Measurements from ENCODE around the gene TTC27. TPM values are rescaled to one million over a fixed set of nuclear protein-coding genes. Genes with fewer than 3 reads are reported as not detected.
"Not testable (repeated sequence)": the region's sequence is repeated elsewhere in the genome, so short reads cannot be mapped to it uniquely, and the experiment has no call there.

Gene TTC27
- total RNA-seq, 2 experiments from 2014 or later: 30.1 to 33.8 TPM

- Mint-ChIP-seq H3K27ac (no peak overlapping the region), H3K27me3 (no peaks in the 10 kb centered on the region), H3K36me3 (ENCODE audit: low read depth) (no peaks in the 10 kb centered on the region), H3K4me3 (no peak overlapping the region), H3K4me1 (ENCODE audit: low read depth) (no peaks in the 10 kb centered on the region), H3K9me3 (no peaks in the 10 kb centered on the region)
- DNase-seq: no peak
- no peak for ATAC-seq
- POLR2A ChIA-PET: no interaction called here
- TF ChIP-seq, protein P1, sequence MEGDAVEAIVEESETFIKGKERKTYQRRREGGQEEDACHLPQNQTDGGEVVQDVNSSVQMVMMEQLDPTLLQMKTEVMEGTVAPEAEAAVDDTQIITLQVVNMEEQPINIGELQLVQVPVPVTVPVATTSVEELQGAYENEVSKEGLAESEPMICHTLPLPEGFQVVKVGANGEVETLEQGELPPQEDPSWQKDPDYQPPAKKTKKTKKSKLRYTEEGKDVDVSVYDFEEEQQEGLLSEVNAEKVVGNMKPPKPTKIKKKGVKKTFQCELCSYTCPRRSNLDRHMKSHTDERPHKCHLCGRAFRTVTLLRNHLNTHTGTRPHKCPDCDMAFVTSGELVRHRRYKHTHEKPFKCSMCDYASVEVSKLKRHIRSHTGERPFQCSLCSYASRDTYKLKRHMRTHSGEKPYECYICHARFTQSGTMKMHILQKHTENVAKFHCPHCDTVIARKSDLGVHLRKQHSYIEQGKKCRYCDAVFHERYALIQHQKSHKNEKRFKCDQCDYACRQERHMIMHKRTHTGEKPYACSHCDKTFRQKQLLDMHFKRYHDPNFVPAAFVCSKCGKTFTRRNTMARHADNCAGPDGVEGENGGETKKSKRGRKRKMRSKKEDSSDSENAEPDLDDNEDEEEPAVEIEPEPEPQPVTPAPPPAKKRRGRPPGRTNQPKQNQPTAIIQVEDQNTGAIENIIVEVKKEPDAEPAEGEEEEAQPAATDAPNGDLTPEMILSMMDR (IDR thresholded peaks at IDR 0.05): no peak
- intact Hi-C loops (cut with micrococcal nuclease): no loop called here
- CTCF ChIA-PET: no interaction called here
Measured at GRCh38 chr2:32838949-32839348, 211.1 kb downstream of the TTC27 start.

- ATAC-seq: no peak
- TF ChIP-seq, protein P1 (IDR thresholded peaks at IDR 0.05): no peak
Measured at GRCh38 chr2:32841931-32842898, 214.4 kb downstream of the TTC27 start.

GRCh38 chr2:32843699-32844098 is 215.8 kb downstream of the TTC27 start:
- H3K4me1 Mint-ChIP-seq (ENCODE audit: low read depth): no peaks in the 10 kb centered on the region
- TF ChIP-seq, protein P1 (IDR thresholded peaks at IDR 0.05): no peak
- peaks cover 1% of the 10 kb centered on the region for H3K27me3 Mint-ChIP-seq
- H3K9me3 Mint-ChIP-seq: no peaks in the 10 kb centered on the region
- ChIA-PET CTCF (no interaction called here), POLR2A (no interaction called here)
- no peak overlapping the region for H3K4me3 Mint-ChIP-seq
- DNase-seq: no peak
- no peaks in the 10 kb centered on the region for H3K36me3 Mint-ChIP-seq (ENCODE audit: low read depth)
- ATAC-seq: no peak
- intact Hi-C loops (cut with micrococcal nuclease): no loop called here
- H3K27ac Mint-ChIP-seq: no peak overlapping the region

More at GRCh38 chr2:32841931-32842898, 214.4 kb downstream of the TTC27 start:
- no peaks in the 10 kb centered on the region for H3K4me1 Mint-ChIP-seq (ENCODE audit: low read depth)
- POLR2A ChIA-PET: no interaction called here
- CTCF ChIA-PET: no interaction called here
- no peak overlapping the region for H3K27ac Mint-ChIP-seq
- H3K27me3 Mint-ChIP-seq: peaks cover 1% of the 10 kb centered on the region
- H3K4me3 Mint-ChIP-seq: no peak overlapping the region
- H3K36me3 Mint-ChIP-seq (ENCODE audit: low read depth): no peaks in the 10 kb centered on the region
- no peak for DNase-seq
- intact Hi-C loops (cut with micrococcal nuclease): no loop called here
- no peaks in the 10 kb centered on the region for H3K9me3 Mint-ChIP-seq

DNA sequence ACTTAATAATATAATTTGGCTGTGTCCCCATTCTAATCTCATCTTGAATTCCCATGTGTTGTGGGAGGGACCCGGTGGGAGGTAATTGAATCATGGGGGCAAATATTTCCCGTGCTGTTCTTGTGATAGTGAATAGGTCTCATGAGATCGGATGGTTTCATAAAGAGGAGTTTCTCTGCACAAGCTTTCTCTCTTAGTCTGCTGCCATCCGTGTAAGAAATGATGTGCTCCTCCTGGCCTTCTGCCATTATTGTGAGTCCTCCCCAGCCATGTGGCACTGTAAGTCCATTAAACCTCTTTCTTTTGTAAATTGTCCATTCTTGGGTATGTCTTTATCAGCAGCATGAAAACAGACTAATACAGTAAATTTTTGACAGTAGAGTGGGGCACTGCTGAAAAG is 216.4 kb downstream of the TTC27 start:
- Mint-ChIP-seq H3K9me3 (no peaks in the 10 kb centered on the region), H3K4me3 (no peak overlapping the region), H3K27ac (no peak overlapping the region), H3K27me3 (peaks cover 1% of the 10 kb centered on the region), H3K36me3 (ENCODE audit: low read depth) (no peaks in the 10 kb centered on the region), H3K4me1 (ENCODE audit: low read depth) (no peaks in the 10 kb centered on the region)
- ATAC-seq (no peak), DNase-seq (no peak)
- ChIA-PET POLR2A (no interaction called here), CTCF (no interaction called here)
- TF ChIP-seq, protein P1 (IDR thresholded peaks at IDR 0.05): no peak
- intact Hi-C loops (cut with micrococcal nuclease): no loop called here

DNA sequence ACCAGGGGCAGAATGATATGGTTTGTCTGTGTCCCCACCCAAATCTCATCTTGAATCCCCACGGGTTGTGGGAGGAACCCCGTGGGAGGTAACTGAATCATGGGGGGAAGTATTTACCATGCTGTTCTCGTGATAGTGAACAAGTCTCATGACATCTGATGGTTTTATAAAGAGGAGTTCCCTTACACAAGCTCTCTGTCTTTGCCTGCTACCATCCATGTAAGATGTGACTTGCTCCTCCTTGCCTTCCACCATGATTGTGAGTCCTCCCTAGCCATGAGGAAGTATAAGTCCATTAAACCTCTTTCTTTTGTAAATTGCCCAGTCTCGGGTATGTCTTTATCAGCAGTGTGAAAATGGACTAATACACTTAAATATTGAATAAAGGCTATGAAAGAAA is 218.4 kb downstream of the TTC27 start:
- H3K27me3 Mint-ChIP-seq; CTCF ChIA-PET; H3K27ac Mint-ChIP-seq; H3K9me3 Mint-ChIP-seq; POLR2A ChIA-PET; H3K36me3 Mint-ChIP-seq (ENCODE audit: low read depth); H3K4me1 Mint-ChIP-seq (ENCODE audit: low read depth); intact Hi-C loops (cut with micrococcal nuclease); DNase-seq; ATAC-seq; H3K4me3 Mint-ChIP-seq: not testable (repeated sequence)
